ENCODE results near the gene GRB10.
"Not testable (repeated sequence)": the region's sequence is repeated elsewhere in the genome, so short reads cannot be mapped to it uniquely, and the experiment has no call there.

Gene GRB10

DNA sequence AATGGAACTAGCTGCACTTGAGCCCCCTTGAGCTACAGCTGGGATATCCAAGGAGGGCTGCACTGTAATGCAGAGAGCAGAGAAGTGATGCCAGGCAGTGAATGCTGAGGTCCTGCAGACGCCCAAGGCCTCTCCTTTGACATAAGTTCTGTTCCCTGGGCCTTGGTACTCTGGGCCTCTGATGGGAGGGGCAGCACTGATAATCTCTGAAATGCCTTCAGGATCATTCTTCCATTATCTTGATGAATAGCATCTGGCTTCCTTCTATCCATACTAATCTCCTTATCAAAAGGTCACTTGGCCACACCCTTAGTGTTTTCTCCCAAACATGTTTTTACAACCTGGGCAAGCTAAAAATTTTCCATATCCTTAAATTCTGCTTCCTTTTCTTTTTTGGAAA, 6.9 kb downstream of the GRB10 start:
- DNase-seq, result no peak

DNA sequence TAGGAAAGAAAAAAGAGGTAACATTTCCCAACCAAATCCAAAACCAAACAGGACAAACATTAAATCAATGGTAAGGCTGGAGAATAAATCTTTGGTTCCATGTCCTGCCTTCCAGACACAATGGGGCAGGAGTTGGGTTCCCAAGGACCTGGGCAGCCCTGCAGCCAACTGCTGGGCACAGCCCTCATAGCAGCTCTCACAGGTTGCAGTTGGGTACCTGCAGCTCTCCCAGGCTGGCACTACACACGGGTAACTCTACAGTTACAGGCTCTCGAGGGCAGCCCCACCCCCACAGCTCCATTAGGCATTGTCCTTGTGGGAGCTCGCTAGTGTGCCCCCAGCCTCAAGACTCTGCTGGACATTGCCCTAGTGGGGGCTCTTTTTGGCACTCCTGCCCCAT, 7.5 kb downstream of the GRB10 start:
- DNase-seq, result no peak

DNA sequence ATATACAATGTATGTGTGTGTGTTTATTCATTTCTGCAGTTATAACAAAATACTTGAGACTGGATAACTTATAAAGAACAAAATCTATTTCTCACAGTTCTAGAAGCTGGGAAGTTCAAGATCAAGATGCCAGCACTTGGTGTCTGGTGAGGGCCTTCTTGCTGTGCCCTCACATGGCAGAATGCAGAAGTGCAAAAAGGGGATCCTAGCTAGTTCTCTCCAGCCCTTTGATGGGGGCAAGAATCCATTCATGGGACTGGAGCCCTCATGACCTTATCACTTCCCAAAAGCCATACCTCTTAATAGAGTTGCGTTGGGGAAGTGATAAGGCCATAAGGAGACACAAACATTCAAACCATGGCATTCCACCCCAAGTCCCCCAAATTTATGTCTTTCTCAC, 8.4 kb downstream of the GRB10 start:
- no peak for DNase-seq

DNA sequence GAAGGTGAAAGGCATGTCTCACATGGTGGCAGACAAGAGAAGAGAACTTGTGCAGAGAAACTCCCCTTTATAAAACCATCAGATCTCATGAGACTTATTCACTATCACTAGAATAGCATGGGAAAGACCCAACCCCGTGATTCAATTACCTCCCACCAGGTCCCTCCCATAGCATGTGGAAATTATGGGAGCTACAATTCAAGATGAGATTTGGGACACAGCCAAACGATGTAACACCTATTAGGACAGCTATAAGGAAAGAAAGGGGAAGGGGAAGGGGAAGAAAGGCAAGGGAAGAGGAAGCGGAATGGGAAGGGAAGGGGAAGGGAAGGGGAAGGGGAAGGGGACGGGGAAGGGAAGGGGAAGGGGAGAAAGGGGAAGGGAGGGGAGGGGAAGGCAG, 9.6 kb downstream of the GRB10 start:
- DNase-seq, result not testable (repeated sequence)

DNA sequence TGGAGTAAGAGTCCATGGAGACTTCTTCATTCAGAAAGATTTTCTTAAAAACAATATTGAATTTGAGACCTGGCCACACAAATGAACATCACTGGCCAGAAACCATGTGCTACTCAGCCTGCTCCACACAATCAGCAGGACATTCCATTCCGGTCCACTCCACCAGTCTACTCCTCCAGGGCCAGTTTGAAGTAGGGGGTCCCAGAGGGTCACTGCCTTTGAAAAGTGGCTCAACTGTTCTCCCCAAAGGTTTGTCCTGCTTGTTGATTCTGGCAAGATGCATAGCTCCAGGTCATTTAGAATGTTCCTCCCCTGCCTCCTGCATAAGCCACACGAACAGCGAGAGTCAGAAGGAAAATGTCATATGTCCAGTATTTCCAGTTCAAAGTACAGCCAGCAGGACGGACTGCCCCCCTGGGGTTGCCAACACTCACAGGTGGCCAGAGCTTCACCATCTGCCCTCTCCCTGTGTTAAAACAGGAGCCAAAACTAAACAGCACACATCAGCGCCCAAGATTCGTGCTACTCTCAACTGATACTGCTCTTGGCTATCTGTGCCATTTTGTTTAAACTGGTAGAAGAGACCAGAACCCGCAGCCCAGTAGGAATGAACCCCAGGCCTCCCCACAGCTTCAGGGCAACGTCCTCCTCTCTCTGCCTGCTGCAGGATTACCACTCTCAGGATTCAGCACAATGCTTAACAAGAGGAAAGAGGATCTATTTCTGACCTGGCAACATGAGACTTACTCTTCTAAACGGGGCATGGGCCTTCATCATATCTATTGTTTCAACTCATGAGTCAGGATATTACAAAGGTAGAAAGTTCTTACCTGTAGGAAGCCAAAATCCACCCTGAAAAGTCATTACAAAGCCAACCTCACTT, 11.3 kb downstream of the GRB10 start:
- DNase-seq, result no peak

DNA sequence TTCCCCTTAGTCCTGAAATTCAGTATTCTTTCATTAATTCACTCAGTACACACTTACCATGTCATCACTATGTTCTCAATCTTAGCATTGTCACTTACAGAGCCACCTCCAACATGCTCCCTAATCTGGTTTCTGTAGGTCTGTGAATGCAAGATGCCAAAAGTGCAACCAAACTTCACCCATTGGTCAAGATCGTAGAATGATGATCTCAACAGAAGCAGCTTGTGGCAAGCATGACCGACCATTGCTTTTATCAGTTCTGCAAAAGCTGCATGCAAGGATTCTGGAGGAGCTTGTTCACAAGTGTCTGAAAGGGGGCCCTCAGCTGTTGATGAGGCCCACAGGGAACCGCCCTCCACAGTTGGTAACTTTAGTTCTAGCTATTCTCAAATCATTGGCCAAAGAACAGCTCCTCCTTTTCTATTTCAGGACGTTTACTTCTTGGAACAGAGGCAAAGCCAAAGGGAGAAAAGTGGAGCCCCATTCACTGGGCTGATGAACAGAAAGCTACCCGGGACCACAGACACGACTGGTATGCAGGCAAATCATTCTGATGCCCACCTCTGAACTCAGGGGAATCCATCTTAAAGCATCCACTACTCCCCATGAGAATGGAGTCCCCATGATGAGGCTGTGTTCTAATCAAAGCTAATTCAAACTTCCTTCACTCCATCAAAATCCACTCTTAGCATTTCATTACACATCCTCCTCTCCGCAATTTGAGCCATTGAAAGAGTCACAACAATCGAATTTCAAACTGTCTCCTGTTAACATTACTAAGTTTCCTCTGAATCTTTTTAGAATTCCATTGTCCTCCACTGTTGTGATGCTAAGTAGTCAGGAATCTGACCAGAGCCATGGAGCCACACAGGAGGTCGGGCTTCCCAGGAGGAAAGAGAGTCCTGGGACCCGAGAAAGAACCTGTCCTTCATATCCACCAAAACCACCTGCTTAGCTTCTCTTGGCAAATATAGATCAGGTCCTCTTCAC, 13.9 kb downstream of the GRB10 start:
- DNase-seq, result no peak

DNA sequence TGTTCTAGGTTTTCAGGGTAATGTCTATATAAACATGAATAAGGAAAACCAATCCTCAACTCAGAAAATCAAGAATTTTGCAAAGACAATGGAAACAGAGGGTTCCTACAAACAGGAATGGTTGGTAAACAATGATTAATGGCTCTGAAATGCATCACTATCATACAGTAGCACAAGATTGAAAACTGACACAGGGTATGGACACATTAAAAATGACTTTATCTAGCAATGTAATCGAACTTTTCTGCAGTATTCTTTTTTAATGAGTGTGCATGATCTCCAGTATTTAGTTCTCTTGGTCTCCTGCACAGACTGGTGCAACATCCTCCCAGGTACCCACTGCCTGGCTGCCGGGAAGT, 15.9 kb downstream of the GRB10 start:
- DNase-seq, result no peak

DNA sequence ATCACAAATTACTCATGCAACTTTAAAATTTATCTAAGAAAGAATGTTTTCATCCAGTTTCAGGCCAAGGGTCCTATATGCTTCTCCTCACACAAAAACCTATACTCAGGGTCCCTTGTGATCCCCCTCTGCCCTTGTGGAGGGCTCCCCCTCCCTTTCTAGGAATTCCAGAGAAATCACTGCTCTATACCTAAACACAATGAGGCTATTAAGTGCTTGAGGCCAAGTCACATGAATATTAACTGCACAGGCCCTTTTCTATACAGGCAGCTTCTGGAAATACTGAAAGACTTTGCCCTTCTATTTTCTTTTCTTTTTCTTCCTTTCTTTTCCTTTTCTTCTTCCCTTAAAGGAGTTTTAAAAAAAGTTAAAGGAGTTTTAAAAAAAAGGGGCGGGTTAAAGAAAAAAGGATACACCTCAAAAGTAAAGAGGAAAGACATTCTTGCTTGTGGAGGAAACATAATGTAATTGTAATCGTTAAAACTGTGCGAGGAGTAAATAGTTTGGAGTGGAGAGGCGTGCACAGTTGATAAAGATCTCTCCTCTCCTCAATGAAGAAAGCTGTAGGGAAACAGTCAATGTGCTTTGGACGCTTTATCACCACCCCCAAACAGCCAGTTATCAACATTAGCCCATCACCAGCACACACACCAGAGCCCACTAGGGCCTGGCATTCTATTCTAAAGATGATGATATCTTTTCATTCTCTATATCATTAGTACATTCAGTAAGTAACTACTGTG, 16.4 kb downstream of the GRB10 start:
- no peak for DNase-seq

DNA sequence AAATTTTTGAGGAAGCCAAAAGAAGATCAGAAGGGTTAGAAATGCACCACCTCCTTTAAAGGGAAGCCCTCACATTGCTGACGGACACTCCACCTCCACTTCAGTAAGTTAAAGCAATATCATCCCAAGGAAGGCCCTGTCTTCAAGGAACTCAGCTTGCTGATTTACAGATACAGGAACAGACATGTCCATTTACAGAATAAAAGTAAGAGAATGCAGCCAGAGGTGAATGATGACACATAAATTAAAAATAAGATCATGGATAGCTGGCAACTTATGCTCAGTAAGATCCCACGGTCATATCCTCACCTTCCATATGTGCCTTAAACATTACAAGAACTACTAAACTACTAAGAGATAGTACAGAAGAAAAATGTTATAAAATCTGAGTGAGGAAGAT, 20.4 kb downstream of the GRB10 start:
- no peak for DNase-seq

DNA sequence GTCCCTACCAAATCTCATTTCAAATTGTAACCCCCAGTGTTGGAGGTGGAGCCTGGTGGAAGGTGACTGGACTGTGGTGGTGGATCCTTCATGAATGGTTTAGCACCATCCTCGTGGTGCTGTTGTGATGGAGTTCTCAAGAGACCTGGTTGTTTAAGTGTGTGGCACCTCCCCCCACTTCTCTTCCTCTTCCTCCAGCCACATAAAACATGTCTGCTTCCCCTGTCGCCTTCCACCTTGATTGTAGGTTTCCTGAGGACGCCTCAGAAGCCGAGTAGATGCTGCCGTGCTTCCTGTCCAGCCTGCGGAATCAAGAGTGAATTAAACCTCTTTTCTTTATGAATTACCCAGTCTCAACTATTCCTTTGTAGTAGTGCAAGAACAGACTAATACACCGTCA, 21.0 kb downstream of the GRB10 start:
- DNase-seq, result no peak

DNA sequence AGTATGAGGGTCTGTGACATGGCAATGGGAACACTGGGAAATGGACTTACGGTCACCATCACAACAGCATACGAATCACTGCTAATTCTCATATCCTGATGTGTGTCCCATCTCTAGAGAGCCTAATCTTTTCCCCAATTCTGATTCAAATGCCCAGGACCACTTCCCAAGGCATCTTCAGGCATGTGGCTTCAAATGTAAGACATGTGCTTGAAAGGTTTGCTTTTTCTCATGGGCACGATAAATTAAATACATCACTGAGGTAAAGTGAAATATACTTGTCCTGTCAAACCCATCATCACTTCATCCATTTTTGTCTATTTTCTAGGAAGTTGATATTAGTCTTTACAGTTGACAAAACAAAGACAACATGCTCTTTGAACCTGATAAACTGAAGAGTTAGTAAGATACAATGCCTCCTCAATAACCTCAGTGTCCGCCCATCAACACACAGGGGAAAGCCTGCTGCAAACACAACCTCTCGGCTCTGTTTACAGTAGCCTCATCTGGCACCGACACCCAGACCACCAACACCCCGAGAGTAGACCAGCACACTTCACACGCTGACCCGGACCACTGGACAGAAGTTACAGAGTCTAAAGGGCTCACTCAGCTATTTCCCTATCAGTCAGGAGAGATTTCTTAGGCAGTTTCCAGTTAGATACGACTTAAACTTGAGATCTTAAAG, 24.8 kb downstream of the GRB10 start:
- no peak for DNase-seq

DNA sequence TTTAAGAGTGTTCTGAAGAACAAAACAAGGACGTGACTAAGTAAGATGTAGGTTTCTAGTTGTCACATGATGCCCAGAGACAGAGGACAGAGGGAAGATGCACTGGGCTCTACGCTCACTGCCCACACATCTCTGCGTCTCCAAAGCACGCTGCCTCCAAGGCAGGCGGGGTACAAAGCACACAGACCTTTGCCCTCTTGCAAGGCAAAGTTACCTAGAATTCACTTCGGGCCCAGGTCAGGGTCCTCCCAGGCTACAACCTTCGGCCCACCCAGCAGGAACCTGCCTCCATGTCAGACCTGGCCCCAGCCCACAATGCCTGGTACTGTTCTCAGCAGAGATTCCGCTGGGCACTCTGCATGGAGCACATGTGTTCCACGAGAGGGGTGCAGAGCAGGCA, 26.5 kb downstream of the GRB10 start:
- DNase-seq, result no peak

DNA sequence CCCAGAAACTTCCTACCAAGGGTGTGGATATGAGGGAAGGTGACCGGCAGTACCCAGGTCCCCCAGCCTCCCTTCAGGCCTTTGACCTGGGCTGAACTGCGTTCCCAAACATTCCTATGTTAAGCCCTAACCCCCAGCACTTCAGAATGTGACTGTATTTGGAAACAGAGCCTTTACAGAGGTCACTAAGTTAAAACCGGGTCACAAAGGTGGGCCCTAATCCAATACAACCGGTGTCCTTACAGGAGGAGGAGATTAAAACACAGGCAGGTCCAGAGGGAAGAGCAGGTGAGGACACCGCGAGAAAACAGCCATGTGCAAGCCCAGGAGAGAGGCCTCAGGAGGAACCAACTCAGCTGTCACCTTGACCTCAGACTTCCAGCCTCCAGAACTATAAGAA, 28.0 kb downstream of the GRB10 start:
- DNase-seq, result no peak

DNA sequence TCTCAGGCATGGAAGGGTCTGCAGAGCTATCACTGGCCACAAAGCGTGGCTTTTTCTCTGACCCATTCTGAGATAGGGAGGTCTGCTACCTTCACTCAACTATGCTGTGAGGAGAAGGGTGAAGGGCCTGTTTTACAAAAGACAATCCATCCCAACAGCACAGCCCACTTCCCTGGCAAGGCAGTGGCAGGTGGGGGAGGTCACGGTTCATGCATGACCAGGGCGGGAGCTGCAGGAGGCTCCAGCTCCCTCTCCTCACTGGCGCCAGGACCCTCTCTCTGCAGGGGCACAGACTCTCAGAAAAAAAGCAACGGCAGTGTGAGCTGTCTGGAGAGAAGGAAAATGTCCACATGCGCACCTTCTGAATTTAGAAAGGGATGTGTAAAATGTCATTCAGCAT, 28.5 kb downstream of the GRB10 start:
- DNase-seq, result no peak

DNA sequence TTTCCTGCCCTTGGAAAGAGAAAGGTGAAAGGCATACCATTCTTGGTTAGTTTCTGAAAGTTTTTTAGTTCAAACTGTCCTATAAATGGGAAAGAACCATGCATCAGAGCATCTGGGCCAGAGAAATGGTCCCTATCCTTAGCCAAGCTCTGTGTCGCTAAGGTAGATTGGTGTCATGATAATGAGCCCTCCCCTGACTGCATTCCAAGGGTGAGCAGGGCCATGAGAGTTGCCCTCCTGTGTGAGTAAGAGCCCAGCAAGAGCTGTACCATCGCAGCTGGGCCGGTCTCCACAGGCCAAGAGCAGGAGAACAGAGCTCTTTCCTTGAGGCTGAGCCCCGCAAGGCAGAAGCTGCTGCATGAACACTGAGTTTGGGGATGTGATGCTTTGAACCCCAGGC, 30.3 kb downstream of the GRB10 start:
- DNase-seq, result no peak

DNA sequence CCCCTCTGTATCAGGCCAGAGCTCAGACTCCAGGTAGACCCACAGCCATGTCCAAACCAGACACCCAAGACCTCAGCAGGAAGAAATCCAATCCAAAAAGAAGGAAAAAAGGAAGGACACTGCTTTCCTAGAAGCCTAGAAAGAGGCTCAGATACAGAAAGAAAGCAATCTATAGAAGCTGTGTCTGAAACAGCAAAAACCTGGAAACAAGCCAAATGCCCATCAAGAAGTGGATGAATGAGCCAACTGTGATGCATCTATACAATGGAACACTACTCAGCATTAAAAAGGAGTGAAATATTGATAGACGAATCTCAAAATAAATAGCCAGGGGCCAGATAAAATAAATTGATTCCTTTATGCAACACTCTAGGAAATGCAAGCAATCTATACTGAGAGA, 31.6 kb downstream of the GRB10 start:
- DNase-seq, result no peak

DNA sequence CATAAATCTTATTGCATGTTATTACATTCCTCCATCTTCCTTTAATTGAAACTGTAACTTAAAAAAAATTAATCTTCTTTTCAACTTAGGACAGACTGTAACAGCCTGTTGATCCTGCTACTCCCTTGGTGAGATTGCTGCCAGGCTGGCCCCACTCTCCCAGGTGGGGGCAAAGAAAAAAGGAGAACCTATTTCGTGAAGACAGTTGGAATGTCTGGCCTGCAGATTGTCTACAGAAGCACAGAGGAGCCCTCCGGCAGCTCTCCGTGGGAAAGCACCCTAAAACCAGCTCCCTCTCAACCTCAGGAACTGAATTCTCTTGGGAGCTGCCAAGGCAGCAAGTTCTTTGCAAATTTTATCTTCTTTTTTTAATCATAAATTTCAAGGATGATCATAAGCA, 32.8 kb downstream of the GRB10 start:
- DNase-seq, result no peak

DNA sequence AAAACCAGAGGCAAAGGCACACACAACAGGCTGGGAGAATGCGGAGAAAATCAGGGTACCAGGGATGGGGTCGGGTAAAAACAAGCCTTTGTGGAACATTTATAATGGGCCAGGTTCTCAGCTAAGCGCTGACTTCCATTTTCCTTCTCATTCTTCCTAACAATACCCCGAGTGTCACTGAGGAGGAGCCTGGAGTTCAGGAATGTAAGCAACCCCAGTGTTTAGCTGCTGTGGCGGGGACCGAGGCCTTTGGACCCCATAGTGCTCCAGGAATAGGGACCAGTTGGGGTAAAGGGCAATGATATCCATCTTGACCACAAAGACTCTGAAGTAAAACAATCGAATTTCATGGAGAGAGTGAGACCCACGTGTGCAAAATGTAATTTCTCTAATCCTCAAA, 34.2 kb downstream of the GRB10 start:
- no peak for DNase-seq

DNA sequence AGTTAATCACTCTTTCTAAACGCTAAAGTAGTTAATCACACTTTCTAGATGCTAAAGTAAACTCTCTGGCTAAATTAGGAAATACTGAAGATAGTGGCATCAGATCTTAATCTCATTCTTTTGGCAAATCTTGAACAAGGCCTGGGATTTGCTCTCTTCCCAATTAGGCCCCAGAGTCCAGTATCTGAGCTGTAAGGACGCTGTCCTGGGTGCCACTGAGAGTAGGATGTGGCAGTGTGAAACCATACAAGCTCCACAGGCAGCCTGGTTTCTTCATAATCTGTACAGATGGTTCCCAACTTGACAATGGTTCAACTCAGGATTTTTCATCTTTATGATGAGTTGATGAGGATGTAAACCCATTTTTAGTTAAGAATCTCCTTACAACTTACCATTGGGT, 36.9 kb downstream of the GRB10 start:
- no peak for DNase-seq

DNA sequence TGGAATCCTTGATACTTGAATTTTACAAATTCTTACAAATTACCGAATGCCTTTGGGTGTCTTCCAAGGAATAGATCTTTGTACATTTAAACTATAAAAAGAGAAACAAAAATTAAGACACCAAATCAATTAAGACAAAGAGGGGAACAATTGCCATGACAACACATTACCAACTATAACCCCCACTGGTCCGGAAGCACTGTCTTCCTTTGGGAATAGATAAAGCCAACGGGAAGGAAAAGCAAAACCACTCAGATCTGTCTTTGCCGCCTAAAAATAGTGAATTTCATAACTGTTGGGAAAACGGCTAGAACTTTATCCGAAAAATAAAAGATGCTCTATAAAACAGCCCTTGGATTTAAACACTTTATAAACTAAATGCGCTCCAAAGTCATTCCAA, 37.4 kb downstream of the GRB10 start:
- no peak for DNase-seq

DNA sequence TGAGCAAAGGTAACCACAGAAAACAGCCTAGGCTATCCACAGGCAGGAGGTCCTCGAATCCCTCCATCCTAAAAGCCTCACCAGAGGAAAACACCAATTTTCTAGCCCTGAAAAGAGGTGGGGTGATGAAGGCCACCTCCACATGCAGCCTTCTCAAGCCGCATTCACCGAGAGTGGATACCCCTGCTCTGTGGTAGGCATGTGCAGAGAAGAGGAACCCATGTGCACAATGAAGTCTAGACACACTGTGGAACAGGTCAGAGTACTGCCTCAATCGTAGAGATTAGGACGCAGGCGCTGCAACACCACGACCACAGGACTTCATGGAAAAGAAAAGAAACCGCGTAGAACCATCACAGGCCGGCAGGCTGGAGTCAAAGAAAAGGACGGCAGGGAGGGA, 38.8 kb downstream of the GRB10 start:
- DNase-seq, result no peak

DNA sequence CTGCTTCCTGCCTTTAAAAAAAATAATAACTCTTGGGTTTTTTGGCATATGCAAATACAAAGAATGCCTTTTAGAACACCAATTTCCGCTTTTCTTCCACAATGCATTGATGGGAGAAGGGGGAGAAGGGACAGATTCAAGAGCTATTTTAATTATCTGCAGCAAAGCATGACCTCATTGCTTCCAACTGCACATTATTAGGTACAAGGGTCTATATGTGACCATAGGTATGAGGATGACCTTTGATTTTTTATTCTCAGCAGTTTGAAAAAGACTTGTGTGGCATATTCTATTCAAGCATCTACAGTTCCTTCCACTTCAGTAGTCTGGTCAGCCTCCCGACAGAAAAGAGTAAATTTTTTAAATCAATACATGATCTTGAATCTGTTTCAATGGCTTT, 39.7 kb downstream of the GRB10 start:
- DNase-seq, result no peak

DNA sequence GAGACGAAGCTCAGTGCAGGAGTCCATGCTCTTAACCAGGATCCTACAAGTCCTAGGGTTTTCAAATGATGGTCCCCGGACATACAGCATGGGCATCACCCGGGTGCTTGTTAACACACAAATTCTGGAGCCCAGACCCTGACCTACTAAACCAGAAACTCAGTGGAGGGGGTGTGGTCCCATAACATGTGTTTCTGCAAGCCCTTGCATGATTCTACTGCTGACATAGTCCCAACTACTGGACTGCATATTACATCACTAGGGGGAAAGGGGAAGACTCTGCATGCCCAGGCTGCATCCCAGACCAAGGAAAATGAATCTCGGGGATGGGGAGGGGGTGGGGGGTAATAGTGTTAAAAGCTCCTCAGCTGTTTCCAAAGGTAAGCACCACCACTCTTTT, 40.3 kb downstream of the GRB10 start:
- DNase-seq, result no peak

All from fibroblast of skin of right biceps (primary cell).